ENCODE results near the gene CEBPG. TPM values are rescaled to one million over a fixed set of nuclear protein-coding genes. Genes with fewer than 3 reads are reported as not detected.
A peak's percentile ranks its signal among the peaks of the same experiment; 100 is the strongest.

Gene CEBPG
- total RNA-seq, 1 donor from 2014 or later, result 15.5 TPM

DNA sequence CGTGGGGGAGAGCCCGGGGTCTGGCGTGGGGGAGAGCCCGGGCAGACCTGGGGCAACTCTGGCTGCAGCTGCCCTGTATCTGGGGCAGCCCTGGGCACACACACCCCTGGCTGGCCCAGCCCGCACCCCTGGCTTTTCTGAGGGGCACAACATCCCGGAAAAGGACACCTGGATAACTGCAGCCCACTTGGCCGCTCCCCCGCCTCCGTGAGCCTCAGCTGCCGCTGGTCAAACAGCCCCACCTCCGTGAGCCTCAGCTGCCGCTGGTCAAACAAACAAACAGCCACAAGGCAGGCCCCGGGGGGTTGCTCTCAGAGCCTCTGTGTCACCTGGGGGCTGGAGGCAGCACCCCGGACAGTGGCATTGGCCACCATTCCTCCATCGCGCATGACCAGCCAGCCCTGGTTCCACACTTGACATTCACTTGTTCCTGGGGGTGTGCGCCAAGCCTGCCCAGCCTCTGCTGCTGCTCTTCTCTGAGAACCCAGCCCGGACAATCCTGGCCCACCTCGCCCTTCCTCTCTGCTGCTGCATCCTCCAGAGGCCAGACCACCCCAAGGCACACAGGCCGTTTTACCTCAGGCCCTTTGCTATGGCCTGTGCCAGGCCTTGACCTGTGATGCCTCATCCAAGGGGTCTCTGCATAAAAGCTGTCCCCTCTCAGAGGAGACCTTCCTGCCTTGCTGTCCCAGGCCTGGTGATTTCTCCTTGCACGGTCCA is 19.9 kb downstream of the CEBPG start:
- ATAC-seq (peak; percentile 5), DNase-seq (ENCODE audit: low spot score) (peak; percentile 65)

GRCh38 chr19:33394006-33394722 is 20.7 kb downstream of the CEBPG start:
- peak; percentile 45 for ATAC-seq
- peak; percentile 91 for DNase-seq (ENCODE audit: low spot score)

DNA sequence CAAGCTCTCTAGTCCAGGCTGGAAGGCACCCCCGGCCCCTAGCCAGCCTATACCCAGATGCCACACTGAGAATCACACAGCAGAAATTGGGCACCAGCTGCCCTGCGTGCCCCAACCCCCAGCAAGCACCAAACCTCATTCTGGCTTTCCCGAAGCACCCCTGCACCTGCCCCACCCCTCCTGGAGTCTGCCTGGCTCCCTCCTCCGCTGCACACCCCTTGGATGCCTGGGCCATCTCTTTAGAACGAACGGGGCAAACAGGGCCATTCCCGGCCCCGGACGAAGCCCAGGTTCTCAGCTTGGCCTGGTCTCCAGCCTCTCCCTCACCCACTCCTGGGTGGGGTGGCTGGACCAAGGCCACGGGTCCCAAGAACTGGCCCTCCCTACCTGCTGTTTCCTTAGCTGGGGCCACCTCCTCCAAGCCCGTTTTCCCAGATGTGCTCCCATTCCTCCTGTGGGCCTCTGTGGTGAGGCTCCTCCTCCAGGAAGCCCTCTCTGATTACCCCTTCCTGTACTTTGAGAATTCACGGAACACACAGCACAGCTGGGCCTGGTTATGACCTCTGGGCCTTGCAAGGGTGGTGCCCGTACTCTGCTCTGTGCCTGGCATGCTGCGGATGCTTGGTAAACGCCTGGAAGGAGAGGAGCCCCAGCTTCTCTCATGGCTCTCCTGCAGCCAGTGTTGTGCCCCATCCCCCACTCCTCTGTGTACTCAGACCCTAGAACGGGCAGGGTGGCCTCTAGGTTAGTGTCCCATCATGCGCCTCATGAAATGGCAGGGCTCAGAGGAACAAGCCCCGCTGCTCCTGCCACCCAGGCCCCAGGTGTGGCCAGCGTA is 21.4 kb downstream of the CEBPG start:
- peak; percentile 54 for DNase-seq (ENCODE audit: low spot score)

DNA sequence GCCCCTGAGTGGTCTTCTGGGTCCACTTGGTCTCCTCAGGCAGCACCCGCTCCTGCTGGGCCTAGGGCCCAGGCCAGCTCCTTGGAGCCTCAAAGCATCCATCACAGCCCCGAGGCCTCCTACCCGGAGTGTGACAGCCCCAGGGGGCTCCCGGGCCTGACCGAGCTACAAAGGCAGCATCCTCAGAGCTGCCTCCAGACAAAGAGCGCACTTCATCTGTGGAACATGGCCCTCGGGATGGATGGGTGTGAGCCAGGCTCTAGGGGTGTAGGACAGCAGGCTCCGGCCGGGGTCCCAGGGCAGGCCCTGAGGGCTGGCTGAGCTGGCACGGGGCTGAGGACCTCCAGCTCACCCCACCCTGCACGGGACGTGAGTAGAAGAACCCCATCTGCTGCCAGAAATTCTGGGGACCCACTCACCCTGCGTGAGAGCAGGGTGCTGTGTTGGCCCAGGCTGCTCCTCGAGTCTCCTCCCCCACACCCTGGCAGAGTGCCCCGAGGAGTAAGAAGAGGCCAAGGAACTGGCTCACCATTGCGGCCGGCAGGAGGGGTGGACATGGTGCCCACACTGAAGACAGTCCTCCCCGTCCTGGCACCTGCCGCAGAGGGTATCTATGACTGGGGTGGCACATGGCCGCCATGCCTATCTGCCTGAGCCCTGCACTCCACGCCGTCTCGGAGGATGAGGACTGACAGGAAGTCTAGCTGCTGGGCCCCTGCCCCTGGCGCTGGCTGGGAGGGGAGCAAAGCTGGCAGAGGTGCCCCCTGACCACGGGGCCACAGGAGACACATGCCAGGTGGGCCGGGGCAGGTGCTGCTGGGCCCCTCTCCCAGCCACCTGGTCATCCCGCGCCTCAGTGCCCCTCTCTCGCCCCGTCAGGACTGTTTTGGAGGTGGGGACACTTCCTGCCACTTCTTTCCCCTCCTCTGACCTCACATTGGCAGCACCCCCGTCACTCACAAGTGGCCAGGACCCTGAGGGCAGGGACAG is 22.3 kb downstream of the CEBPG start:
- no peak for ATAC-seq
- peak; percentile 53 for DNase-seq (ENCODE audit: low spot score)

More for the DNA sequence above, 21.4 kb downstream of the CEBPG start:
- ATAC-seq, result no peak

GRCh38 chr19:33396701-33397535 is 23.4 kb downstream of the CEBPG start:
- DNase-seq (ENCODE audit: low spot score) (peak; percentile 88), ATAC-seq (peak; percentile 14)

- DNase-seq (ENCODE audit: low spot score), result peak; percentile 47
- no peak for ATAC-seq
These were observed 24.2 kb downstream of the CEBPG start for GRCh38 chr19:33397536-33398360.

- no peak for ATAC-seq
- DNase-seq (ENCODE audit: low spot score), result no peak
These were observed 25.0 kb downstream of the CEBPG start for GRCh38 chr19:33398361-33399060.

- ATAC-seq, result no peak
- peak; percentile 41 for DNase-seq (ENCODE audit: low spot score)
These were observed 25.7 kb downstream of the CEBPG start for GRCh38 chr19:33399081-33399744.

GRCh38 chr19:33399745-33400681 is 26.5 kb downstream of the CEBPG start:
- DNase-seq (ENCODE audit: low spot score) (peak; percentile 94), ATAC-seq (peak; percentile 57)

DNA sequence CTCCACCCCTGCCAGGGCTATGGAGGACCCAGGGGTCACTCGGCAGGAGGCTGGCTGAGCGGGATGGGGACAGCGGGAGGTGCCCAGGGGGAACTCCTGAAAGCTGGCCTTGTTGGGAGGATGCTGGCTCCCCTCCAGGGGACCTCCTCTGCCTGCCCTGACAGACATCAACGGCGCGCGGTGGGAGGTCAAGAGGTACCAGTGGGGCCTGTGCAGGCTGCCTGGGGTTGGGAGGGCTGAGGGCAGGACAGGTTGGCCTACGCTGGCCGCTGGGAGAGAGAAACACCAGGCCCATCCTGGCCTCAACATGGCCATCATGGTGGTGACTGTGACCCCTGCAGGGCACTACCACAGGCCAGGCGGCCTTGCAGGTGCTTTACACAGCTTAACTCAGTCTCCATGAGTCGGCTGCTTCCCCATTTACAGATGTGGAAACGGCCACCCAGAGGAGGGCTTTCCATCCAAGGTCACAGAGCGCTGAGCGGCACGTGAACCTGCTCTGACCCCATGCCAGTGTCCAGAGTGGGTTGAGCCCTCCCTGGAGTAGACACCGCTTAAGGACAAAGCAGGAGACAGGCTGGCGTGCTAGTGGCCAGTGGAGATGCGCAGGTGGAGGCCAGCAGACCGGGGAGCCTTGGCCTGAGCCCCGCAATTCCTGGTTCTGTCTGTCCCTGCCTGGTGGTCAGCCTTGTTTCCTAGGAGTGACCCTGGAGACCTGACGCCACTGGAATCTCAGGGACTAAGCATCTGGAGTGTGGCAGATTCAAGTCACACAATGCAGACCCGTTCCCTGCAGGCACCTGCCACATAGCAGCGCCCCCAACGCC is 27.6 kb downstream of the CEBPG start:
- DNase-seq (ENCODE audit: low spot score) (peak; percentile 73), ATAC-seq (no peak)

- DNase-seq (ENCODE audit: low spot score) (peak; percentile 50), ATAC-seq (no peak)
These were observed 28.3 kb downstream of the CEBPG start for GRCh38 chr19:33401683-33402420.

- ATAC-seq (no peak), DNase-seq (ENCODE audit: low spot score) (peak; percentile 65)
These were observed 29.1 kb downstream of the CEBPG start for GRCh38 chr19:33402421-33403220.

GRCh38 chr19:33403221-33403972 is 29.9 kb downstream of the CEBPG start:
- peak; percentile 93 for DNase-seq (ENCODE audit: low spot score)
- ATAC-seq, result peak; percentile 30
